ENCODE results near the gene DDX55. TPM values are rescaled to one million over a fixed set of nuclear protein-coding genes. Genes with fewer than 3 reads are reported as not detected.

Gene DDX55
- total and polyA plus RNA-seq, 2 experiments from 2014 or later, result 10.5 to 16.5 TPM

GRCh38 chr12:123645380-123645779 lies 43.5 kb downstream of the DDX55 start:
- Histone ChIP-seq H3K79me2 (ENCODE audit: insufficient read depth) (peaks cover 49% of the 10 kb centered on the region), H3K9me2 (ENCODE audit: insufficient read depth) (no peaks in the 10 kb centered on the region), H3K27ac (no peak overlapping the region), H4K20me1 (ENCODE audit: insufficient read depth) (no peaks in the 10 kb centered on the region), H3K27me3 (replicated peaks; ENCODE audit: insufficient read depth) (no peaks in the 10 kb centered on the region), H3K9ac (no peak overlapping the region), H3F3A (ENCODE audit: insufficient read depth) (no peaks in the 10 kb centered on the region), H3K4me2 (ENCODE audit: unreplicated experiment) (no peak overlapping the region), H3K4me3 (no peak overlapping the region), H2AFZ (no peak overlapping the region), H3K9me3 (ENCODE audit: low read depth) (no peaks in the 10 kb centered on the region), H3K36me3 (ENCODE audit: low read depth) (peaks cover 40% of the 10 kb centered on the region), H3K4me1 (ENCODE audit: insufficient read depth) (no peaks in the 10 kb centered on the region)
- in situ Hi-C loops (cut with MboI), result no loop called here
- WGBS, 2 experiments (ENCODE audit: low coverage in 1 of 2, low lambda C conversion rate in 2 of 2, missing lambda C conversion rate in 2 of 2), result 95 to 100% methylated on average over 3 of the region's 3 CpGs
- TF ChIP-seq EZH2phosphoT487 (IDR thresholded peaks at IDR 0.05; ENCODE audit: insufficient read depth, low read depth), result no peak
- TF ChIP-seq EZH2 (IDR thresholded peaks at IDR 0.05; ENCODE audit: insufficient read depth, poor library complexity, severe bottlenecking), result no peak
- DNase-seq, result no peak

DNA sequence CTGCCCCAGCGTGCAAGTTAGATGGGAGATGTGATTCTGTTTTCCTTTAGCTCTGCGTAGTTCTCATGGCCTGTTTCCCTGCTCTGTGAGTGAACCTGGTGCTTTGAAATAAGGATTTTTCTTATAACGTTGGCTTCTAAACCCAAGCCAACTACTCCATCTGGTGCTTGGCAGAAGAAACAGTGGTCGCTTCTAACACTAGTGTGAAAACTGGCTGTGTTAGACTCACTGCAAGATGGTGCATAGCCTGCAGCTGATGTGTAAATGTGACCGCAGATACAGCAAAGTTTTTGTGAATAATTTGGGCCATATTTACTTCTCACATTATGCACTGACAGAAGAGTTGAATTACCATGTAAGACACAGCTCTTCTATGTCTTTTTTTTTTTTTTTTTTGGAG lies 44.0 kb downstream of the DDX55 start:
- no peaks in the 10 kb centered on the region for H3K4me1 ChIP-seq (ENCODE audit: insufficient read depth)
- no peak for TF ChIP-seq EZH2 (IDR thresholded peaks at IDR 0.05; ENCODE audit: insufficient read depth, poor library complexity, severe bottlenecking)
- TF ChIP-seq EZH2phosphoT487 (IDR thresholded peaks at IDR 0.05; ENCODE audit: insufficient read depth, low read depth), result no peak
- H3K27me3 ChIP-seq (replicated peaks; ENCODE audit: insufficient read depth), result no peaks in the 10 kb centered on the region
- H3K27ac ChIP-seq, result no peak overlapping the region
- no peak for DNase-seq
- H2AFZ ChIP-seq, result no peak overlapping the region
- no peaks in the 10 kb centered on the region for H4K20me1 ChIP-seq (ENCODE audit: insufficient read depth)
- no peak overlapping the region for H3K4me3 ChIP-seq
- H3K9ac ChIP-seq, result no peak overlapping the region
- no peak overlapping the region for H3K4me2 ChIP-seq (ENCODE audit: unreplicated experiment)
- 35 to 38% methylated on average over 5 of the region's 5 CpGs for WGBS, 2 experiments (ENCODE audit: low coverage in 1 of 2, low lambda C conversion rate in 2 of 2, missing lambda C conversion rate in 2 of 2)
- H3K36me3 ChIP-seq (ENCODE audit: low read depth), result peaks cover 45% of the 10 kb centered on the region
- no peaks in the 10 kb centered on the region for H3K9me2 ChIP-seq (ENCODE audit: insufficient read depth)
- H3F3A ChIP-seq (ENCODE audit: insufficient read depth), result no peaks in the 10 kb centered on the region
- H3K9me3 ChIP-seq (ENCODE audit: low read depth), result no peaks in the 10 kb centered on the region
- peaks cover 44% of the 10 kb centered on the region for H3K79me2 ChIP-seq (ENCODE audit: insufficient read depth)
- in situ Hi-C loops (cut with MboI), result no loop called here

GRCh38 chr12:123648401-123648800 lies 46.5 kb downstream of the DDX55 start:
- H3K36me3 ChIP-seq (ENCODE audit: low read depth), result peaks cover 60% of the 10 kb centered on the region
- H2AFZ ChIP-seq, result no peak overlapping the region; the same call in 1 of the 2 replicates
- 52 to 53% methylated on average over 5 of the region's 5 CpGs for WGBS, 2 experiments (ENCODE audit: low coverage in 1 of 2, low lambda C conversion rate in 2 of 2, missing lambda C conversion rate in 2 of 2)
- H3K9me3 ChIP-seq (ENCODE audit: low read depth), result no peaks in the 10 kb centered on the region
- no peaks in the 10 kb centered on the region for H3K27me3 ChIP-seq (replicated peaks; ENCODE audit: insufficient read depth)
- H3K4me3 ChIP-seq, result no peak overlapping the region
- in situ Hi-C loops (cut with MboI), result no loop called here
- no peaks in the 10 kb centered on the region for H3F3A ChIP-seq (ENCODE audit: insufficient read depth)
- no peaks in the 10 kb centered on the region for H3K4me1 ChIP-seq (ENCODE audit: insufficient read depth)
- no peak overlapping the region for H3K9ac ChIP-seq
- TF ChIP-seq EZH2phosphoT487 (IDR thresholded peaks at IDR 0.05; ENCODE audit: insufficient read depth, low read depth) (no peak), EZH2 (IDR thresholded peaks at IDR 0.05; ENCODE audit: insufficient read depth, poor library complexity, severe bottlenecking) (no peak)
- no peak overlapping the region for H3K27ac ChIP-seq
- H3K9me2 ChIP-seq (ENCODE audit: insufficient read depth), result no peaks in the 10 kb centered on the region
- no peak for DNase-seq
- H4K20me1 ChIP-seq (ENCODE audit: insufficient read depth), result no peaks in the 10 kb centered on the region
- H3K79me2 ChIP-seq (ENCODE audit: insufficient read depth), result peaks cover 26% of the 10 kb centered on the region
- H3K4me2 ChIP-seq (ENCODE audit: unreplicated experiment), result no peak overlapping the region

- in situ Hi-C loops (cut with MboI), result no loop called here
- H3K79me2 ChIP-seq (ENCODE audit: insufficient read depth), result no peaks in the 10 kb centered on the region; the same call in 1 of the 2 replicates
- no peak overlapping the region for H3K4me3 ChIP-seq
- no peaks in the 10 kb centered on the region for H3K9me2 ChIP-seq (ENCODE audit: insufficient read depth)
- no peaks in the 10 kb centered on the region for H4K20me1 ChIP-seq (ENCODE audit: insufficient read depth)
- peaks cover 44% of the 10 kb centered on the region for H3K36me3 ChIP-seq (ENCODE audit: low read depth)
- H2AFZ ChIP-seq, result no peak overlapping the region
- no peaks in the 10 kb centered on the region for H3K27me3 ChIP-seq (replicated peaks; ENCODE audit: insufficient read depth)
- H3K9ac ChIP-seq, result no peak overlapping the region
- H3K27ac ChIP-seq, result no peak overlapping the region
- peaks cover 7% of the 10 kb centered on the region for H3K4me1 ChIP-seq (ENCODE audit: insufficient read depth)
- H3K9me3 ChIP-seq (ENCODE audit: low read depth), result no peaks in the 10 kb centered on the region
- H3F3A ChIP-seq (ENCODE audit: insufficient read depth), result peaks cover 14% of the 10 kb centered on the region
- TF ChIP-seq EZH2phosphoT487 (IDR thresholded peaks at IDR 0.05; ENCODE audit: insufficient read depth, low read depth), result no peak
- TF ChIP-seq EZH2 (IDR thresholded peaks at IDR 0.05; ENCODE audit: insufficient read depth, poor library complexity, severe bottlenecking), result no peak
- DNase-seq, result no peak
- WGBS, 2 experiments (ENCODE audit: low coverage in 1 of 2, low lambda C conversion rate in 2 of 2, missing lambda C conversion rate in 2 of 2), result 95 to 98% methylated on average over 4 of the region's 4 CpGs
- H3K4me2 ChIP-seq (ENCODE audit: unreplicated experiment), result no peak overlapping the region
Measured at GRCh38 chr12:123654129-123654701, 52.3 kb downstream of the DDX55 start.

Measured in GM23248 (cell line).